H1 (cell line): Measurements from ENCODE around the gene LMO4. TPM values are rescaled to one million over a fixed set of nuclear protein-coding genes. Genes with fewer than 3 reads are reported as not detected.

Source experiments
- CHD2 ChIP-seq: IDR thresholded peaks from 2 replicates; pipeline ENCODE4 v1.6.1; 2012; ENCODE audit warnings: low read length, improper control_type of control experiment
- MAFK ChIP-seq: IDR thresholded peaks from 2 replicates; pipeline ENCODE4 v1.6.1; 2012; ENCODE audit warnings: low read depth, mild to moderate bottlenecking, improper control_type of control experiment, low read length
- NRF1 ChIP-seq: IDR thresholded peaks from 2 replicates; pipeline ENCODE4 v1.6.1; 2011; ENCODE audit warnings: mild to moderate bottlenecking, low read depth, low read length, improper control_type of control experiment
- PHF8 ChIP-seq: fragments of 200-600 bp; sonication (generic); conservative IDR thresholded peaks from 2 replicates; pipeline ENCODE4 v1.7.1; 2012; ENCODE audit warnings: low read depth, mild to moderate bottlenecking, inconsistent platforms, low read length, moderate library complexity
- SIX5 ChIP-seq: IDR thresholded peaks from 2 replicates; pipeline ENCODE4 v1.6.1; 2011; ENCODE audit warnings: mild to moderate bottlenecking, low read depth, low read length
- SP1 ChIP-seq: IDR thresholded peaks from 2 replicates; pipeline ENCODE4 v1.6.1; 2011; ENCODE audit warnings: low read depth, low read length
- TBP ChIP-seq: IDR thresholded peaks from 2 replicates; pipeline ENCODE4 v1.6.1; 2011; ENCODE audit warnings: low read depth, low read length, improper control_type of control experiment
- TEAD4 ChIP-seq: IDR thresholded peaks from 2 replicates; pipeline ENCODE4 v1.6.1; 2012; ENCODE audit warnings: low read depth, low read length, inconsistent platforms, mixed read lengths
- polyA plus RNA-seq, 7 experiments: library from polyadenylated mRNA; depleted of rRNA in 3 of 7; stranded (reverse) in 5 of 7; unstranded in 2 of 7; fragments of >200 nt in 5 of 7; fragments of 200-250 nt in 2 of 7; gene quantifications; 1 replicate in 5 of 7; 2 replicates in 1 of 7; 4 replicates in 1 of 7; pipeline versions ENCODE4 v1.2.1 to v1.2.3, GENCODE V29; 2011 to 2013; ENCODE audit warnings: missing spikeins in 2 of 7, mixed read lengths in 2 of 7
- total RNA-seq: library from RNA; stranded (reverse); fragmentation: NEBNext Ultra II Directional; extraction: Animal tissue kit (Norgen Biotek cat#: 25700); gene quantifications from 2 replicates; pipeline ENCODE4 v1.2.1, GENCODE V29; 2021
- TF ChIP-seq, protein P1 (sequence below): IDR thresholded peaks from 2 replicates; pipeline ENCODE4 v1.6.1; 2011; ENCODE audit warnings: low read length, improper control_type of control experiment

The LMO4 gene
- total and polyA plus RNA-seq, 2 of the 8 experiments (the other 6 are each of a cell fraction or from before 2014, with no cell fraction given), result 71.7 to 98.7 TPM

DNA sequence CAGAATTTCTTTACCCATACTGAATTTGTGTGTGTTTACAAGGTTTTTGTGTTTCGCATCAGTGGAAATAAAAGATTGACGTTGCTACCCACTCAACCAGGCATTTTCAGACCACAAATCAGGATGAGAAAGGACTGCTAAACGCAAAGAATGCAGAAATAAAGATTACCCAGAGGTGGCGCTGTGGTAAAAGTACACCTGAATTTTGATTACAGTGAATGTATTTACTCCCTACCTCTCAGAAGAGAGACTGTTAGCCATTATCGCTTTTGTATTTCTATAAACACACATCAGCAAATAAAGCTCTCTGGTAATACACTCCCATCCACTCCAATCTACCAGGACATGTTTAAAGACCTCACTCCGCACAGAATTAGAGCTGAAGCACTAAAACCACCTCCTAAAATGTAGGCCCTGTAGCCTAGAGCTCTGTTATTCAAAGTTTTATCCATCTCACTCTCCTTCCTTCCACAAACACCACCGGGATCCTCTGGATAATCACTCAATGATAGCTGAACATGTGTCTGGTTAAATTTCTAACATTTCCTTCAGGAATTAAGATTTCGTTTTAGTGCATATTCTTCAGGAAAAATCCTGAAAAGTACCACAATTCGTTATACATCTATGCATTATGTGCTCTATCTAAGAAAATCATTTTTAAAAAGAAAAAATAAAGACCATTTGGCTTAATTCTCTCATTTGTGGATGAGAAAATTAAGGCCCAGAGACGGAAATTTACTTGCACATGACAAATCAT lies 2.5 kb upstream of the LMO4 start (continued):
- TF ChIP-seq CHD2 (no peak), NRF1 (no peak), MAFK (no peak), TEAD4 (peak; percentile 71), SIX5 (no peak), TBP (no peak), SP1 (no peak), PHF8 (no peak)
- TF ChIP-seq, protein P1, sequence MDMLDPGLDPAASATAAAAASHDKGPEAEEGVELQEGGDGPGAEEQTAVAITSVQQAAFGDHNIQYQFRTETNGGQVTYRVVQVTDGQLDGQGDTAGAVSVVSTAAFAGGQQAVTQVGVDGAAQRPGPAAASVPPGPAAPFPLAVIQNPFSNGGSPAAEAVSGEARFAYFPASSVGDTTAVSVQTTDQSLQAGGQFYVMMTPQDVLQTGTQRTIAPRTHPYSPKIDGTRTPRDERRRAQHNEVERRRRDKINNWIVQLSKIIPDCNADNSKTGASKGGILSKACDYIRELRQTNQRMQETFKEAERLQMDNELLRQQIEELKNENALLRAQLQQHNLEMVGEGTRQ, result no peak
